NAMALWA (cell line): ENCODE results near the gene CENPH.
"Not testable (repeated sequence)": the region's sequence is repeated elsewhere in the genome, so short reads cannot be mapped to it uniquely, and the experiment has no call there.

Source experiments
- DNase-seq: peaks from one replicate; pipeline ENCODE4 v3.0.0-alpha.2; 2015; ENCODE audit warnings: low spot score

The CENPH gene

DNA sequence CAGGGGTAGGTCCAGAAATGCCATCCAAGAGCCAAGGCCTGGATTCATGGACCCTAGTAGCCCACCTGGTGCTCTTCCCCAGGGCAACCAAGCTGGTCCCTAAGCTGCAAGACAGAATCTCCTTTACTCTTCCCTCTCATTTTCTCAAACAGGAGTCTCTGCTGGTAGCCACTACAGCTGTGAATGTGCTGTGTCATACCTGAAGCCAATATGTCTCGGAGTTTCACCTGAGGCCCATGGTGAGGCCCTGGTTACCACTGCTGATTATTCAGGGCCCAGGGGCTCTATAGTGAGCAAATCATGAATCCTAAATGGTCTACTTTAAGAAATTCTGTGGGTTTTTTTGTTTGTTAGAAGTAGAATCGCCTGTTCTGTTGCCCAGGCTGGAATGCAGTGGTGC lies 61.2 kb downstream of the CENPH start:
- no peak for DNase-seq

DNA sequence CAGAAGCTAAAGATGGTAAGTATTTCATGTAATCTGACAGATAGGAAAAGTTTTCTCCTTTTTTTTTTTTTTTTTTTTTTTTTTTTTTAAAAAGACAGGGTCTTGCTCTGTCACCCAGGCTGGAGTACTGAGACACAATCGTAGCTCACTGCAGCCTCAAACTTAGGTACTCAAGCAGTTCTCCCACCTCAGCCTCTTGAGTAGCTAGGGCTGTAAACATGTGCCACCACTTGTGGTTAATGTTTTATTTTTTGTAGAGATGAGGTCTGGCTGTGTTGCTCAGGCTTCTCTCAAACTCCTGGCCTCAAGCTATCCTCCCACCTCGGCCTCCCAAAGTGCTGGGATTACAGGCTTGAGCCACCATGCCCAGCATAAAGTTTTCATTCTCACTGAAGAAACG lies 63.1 kb downstream of the CENPH start:
- DNase-seq: no peak

DNA sequence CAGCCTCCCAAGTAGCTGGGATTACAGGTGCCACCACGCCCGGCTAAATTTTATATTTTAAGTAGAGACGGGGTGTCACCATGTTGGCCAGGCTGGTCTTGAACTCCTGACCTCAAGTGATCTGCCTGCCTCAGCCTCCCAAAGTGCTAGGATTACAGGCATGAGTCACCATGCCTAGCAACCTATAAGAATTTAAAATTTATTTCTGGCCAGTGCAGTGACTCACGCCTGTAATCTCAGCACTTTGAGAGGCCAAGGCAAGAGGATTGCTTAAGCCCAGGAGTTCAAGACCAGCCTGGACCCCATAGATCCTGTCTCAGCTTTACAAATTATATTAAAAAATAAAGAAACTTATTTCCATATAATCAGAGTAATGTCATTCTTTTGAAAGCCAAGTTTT lies 66.6 kb downstream of the CENPH start:
- DNase-seq: not testable (repeated sequence)

DNA sequence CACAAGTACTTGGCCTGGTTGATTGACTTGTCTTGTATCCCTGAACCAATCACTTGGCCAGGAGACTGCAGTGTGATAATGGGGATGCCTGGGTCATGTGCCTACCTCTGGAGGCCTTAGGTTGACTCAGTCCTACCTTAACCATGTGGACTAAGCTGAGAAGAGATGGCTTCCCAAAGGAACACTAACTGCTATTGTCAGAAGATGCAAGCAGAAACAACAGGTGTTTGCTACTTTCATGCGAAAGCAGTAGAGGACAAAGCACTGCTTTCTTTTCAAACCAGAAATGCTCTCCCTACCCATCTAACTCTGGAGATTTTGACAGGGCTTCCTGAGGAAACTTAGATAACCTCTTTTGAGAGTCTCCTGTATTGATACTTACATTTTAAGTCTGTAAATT lies 68.2 kb downstream of the CENPH start:
- DNase-seq: no peak
